CD4-positive, alpha-beta T cell treated with Interleukin-4 for 1 hour (primary cell): ENCODE data around the gene PIK3C2G.

Experiments used
- DNase-seq, 2 donors: peaks; one replicate each; pipeline ENCODE4 v3.0.0-alpha.2; 2020 to 2022

Gene PIK3C2G

DNA sequence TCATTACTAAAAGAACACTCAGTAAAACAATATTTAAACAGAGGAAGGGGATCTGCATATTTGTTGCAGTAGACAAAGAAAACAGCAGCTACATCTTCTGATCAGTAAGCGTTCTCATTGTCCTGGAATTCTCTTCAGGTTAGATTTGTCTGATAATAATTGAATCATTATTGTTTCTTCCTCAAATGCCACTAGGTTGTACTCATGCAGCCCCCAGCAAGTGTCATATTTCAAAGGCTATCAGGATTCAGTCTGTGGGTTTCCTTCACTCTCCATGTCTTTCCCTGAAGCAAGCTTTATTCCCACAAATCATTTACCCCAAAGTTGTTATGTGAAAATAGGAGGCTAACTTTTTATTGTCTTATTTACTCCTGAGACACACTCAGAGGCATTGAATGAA lies 14.7 kb downstream of the PIK3C2G start:
- no peak for DNase-seq

DNA sequence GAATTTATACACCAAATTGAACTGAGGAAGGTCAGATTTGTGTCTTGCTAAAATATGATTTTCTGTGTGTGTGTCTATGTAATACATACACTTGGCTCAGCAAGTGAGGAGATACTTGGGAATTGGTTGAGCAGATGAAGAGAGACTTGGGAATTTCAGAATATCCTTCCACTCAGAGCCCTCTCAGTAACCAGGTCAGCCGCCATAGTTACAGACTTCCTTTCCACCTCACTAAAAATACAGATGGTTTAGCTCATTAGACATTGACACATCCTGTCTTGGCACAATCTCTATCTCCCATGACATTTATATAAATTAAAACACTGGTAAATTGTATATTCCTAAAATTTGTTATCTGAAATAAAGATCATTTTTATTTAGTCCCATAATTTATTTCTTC lies 15.9 kb downstream of the PIK3C2G start:
- no peak for DNase-seq

DNA sequence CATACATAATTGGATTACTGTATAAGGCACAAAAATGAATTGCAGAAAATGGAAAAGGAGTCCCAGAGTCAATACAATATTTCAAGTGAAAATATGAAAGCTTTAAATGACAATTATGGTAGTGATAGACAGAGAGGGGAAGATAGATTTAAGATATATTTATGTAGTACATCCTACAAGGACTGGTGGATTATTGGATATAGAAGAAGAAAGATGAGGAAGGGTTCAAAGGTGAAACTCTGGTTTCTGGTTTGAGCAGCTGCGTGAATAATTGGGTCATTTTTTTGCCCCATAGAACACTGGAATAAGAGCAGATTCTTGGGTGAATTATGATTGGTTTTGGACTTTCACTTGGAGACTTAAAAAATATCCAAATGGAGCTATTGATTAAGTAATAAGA lies 19.4 kb downstream of the PIK3C2G start:
- DNase-seq = no peak

DNA sequence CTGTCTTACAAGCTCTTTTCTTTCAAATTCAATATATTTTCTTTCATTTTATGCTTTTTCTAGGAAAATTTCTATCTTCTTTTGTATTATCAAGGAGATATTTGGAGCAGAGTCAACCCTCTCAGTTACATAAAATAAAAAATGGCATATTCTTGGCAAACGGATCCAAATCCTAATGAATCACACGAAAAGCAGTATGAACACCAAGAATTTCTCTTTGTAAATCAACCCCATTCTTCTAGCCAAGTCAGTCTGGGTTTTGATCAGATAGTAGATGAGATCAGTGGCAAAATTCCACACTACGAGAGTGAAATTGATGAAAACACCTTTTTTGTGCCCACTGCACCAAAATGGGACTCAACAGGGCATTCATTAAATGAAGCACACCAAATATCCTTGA lies 20.6 kb downstream of the PIK3C2G start:
- no peak for DNase-seq

DNA sequence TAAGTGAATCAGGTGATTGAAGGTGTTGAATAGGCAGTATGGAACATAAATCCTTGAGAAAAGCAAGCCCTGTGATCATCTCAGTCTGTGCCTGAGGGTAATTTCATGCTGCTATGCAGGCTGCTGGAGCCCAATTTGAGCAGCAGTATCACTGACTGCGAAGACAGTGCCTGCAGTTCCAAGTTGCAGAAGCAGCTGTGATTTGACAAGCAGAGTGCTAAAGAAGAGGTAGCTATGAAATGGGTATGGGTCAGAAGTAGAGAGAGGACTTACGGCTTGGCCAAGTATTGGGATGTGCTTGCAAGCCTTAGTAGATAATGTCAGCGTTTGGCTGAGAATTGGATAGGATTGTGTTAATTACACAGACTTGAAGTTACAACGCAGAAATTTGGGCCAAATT lies 22.5 kb downstream of the PIK3C2G start:
- no peak for DNase-seq

DNA sequence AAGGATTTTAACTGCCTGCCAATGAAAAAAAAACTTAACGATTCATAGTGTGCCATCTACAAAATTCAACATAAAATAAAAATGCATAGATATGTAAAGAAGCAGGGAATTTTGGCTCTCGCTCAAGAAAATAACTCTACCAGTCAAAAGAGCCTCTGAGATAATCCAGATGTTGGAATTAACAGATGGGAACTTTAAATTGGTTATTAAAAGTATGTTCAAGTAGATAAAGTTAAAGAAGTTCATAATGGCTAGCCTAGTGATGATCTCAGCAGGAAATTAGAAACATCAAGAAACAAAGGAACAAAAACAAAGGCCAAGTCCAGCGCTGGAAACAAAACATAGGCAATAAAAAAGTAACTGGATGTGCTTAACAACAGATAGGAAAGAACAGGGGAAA lies 23.1 kb downstream of the PIK3C2G start:
- no peak for DNase-seq

DNA sequence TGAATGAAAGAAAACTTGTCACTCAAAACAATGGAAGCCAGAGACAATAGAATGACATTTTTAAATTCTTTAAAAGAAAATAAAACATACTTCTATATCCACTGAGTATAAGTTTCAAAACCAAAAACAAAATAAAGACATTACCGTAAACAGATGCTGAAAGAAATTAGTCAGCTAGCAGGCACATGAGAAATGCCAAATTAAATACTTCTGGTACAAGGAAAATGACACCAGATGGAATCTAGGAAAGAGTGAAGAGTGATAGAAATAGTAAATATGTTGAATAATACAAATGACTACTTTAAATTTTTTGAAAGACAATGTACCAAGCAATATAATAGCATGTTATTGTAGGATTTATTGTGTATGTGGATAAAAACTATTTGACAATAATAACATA lies 23.8 kb downstream of the PIK3C2G start:
- DNase-seq = no peak

DNA sequence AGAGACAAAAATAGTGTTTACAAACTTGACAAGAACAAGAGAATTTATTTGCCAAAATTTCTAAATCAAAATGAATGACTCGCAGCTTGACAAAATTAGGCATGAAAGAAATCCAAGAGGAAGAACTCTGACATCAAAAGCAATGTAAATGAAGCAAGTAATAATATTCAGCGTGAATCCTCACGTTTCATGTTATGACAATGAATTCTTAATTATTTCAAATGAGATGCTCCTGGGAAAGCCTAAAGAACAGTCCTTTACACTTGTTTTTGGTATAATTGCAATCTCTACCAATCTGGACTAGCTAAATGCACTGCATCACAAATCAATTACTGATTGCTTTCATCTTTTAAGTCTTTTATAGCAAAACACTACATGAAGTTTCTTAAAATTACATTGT lies 29.1 kb downstream of the PIK3C2G start:
- DNase-seq = no peak

DNA sequence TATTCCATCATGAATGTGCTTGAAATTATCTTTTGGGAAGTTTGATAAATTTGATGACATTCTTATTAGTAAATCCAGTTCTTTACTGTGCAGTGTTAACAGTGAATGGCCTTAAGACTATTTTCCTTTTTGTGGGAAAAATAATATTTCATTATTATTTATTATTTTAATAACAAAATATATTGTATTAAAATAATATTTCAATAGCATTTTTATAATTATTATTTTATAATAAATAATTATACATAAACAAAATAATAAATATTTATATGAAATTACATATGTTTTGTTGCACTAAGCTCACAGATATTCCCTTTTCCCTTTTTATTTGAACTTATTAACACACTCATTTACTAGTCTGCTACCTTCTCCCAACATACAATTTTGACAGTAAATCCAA lies 33.6 kb downstream of the PIK3C2G start:
- no peak for DNase-seq

DNA sequence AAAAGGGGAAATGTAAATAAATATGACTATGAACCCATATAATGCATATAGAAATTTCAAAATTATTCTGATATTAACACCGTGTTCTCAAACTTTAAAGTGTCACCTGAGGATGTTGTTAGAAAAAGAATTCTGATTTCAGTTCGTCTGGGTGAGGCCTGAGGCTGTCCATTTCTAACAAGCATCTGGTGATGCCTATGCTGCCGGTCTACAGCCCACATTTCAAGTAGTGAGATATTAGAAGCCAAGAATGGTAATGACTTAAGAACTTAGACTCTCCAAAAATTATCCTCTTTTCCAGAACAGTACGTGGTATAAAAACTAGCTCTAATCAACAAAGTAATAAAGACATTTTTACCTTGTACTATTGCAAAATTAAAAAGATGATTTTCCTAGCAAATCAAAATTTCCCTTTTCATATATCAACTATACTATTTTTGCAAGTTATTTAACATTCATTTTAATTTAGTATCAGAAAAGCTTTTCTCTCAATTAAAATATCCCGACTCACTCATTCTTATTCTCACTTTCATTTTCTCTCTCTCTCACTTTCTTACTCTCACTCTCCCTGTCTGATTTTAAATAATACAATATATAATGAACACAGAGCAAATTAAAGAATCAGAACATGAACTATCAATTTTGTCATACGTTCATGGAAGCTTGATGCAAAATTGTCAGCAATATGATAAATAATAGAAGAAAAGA lies 35.0 kb downstream of the PIK3C2G start:
- no peak for DNase-seq

DNA sequence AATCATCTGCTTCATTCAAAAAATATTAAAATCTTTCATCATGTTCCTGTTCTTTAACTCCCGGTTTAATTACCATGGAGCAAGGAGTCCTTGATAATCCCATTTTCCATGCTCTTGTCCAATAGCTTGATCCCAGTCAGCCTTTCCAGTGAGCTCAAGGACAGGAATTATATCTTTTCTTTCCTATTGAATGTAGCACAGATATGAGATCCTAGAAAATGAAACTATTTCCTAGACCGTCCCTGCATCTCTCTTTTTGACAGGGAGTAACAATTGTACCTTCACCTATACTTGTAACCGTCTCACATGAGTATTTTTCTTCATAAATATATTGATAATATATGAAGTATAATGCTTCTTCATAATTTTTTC lies 35.6 kb downstream of the PIK3C2G start:
- DNase-seq = no peak

DNA sequence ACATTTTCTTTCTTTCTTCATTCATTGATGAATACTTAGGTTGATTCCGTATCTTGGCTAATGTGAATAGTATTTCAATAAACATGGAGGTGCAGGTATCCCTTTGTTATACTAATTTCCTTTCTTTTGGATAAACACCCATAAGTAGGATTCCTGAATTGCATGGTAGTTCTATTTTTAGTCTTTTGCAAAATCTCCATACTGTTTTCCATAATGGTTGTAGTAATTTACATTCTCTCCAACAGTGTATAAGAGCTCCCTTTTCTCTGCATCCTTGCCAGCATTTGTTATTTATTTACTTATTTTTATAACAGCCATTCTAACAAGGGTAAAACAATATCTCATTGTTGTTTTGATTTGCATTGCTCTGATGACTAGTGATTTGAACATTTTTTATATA lies 36.6 kb downstream of the PIK3C2G start:
- DNase-seq = no peak

DNA sequence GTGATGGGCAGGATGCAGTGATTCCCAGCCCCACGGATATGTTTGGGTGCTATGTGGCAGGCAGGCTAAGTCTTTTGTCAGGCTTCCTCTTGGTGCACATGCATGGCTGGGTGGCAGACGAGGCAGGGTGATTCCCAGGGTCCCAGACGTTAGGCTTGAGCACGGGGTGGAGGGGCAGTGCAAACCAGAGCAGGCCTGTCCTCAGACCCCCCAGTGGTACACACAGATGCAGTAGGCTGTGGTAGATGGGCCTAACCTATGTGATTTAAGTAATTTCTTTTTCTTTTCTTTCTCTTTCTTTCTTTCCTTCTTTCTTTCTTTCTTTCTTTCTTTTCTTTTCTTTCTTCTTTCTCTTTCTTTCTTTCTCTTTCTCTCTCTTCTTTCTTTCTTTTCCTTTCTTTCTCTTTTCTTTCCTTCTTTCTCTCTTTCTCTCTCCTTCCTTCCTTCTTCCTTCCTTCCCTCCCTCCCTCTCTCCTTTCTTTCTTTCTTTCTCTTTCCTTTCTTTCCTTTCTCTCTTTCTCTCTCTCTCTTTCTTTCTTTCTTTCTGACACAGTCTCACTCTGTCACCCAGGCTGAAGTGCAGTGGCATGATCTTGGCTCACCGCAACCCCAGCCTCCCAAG lies 41.6 kb downstream of the PIK3C2G start:
- no peak for DNase-seq

DNA sequence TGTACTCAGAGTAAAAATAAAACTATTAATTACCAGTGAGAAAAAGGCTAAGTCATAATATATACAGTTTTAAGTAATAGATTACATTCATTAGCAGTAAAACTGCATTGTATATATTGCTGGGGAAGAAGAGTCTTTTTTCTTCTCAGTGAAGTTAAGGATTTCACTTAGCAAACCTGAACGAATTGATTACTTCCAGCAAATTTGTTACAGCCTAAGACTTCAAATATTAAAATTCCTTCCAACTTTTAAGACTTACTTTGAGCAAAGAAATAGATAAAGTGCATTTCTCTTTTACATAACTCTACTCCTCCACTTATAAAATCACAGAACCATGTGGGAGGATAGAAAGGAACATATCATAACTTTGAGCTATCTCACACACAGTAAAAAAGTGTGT lies 43.3 kb downstream of the PIK3C2G start:
- DNase-seq = no peak

DNA sequence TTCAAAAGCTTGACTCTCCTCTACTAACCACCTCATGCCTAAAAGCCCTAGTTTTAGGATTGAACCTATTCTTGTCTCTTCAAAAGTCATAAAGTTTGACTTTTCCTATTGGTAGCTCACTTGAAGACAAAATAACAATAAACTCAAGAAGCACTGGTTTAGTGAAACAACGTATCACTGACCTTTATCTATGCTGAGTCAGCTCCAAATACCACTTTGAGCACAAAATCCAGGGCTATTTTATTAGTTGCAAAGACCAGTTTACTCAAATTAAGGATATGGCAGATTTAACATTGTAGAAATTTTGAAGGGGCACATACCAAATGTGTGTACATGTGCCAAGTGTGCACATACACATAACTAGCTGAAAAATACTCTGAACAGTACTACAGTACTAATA lies 45.0 kb downstream of the PIK3C2G start:
- DNase-seq = no peak

DNA sequence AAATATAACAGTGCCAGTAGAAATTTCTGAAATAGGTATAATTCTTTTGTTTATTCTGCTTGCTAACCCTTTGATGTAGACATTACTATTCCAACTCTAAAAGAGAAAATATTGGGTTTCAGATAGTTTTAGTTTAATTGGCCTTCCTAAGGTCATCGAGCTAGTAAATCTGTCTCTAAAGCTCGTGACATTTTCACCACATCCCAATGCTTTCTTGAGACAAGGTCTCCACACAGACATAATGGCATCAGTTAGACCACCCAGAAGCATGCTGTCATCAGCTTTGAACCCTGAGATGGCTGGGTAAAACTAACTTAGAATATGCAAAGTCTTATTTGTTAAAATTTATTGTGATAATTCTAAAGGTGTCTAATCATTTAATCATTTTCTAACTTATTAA lies 52.0 kb downstream of the PIK3C2G start:
- DNase-seq = no peak

DNA sequence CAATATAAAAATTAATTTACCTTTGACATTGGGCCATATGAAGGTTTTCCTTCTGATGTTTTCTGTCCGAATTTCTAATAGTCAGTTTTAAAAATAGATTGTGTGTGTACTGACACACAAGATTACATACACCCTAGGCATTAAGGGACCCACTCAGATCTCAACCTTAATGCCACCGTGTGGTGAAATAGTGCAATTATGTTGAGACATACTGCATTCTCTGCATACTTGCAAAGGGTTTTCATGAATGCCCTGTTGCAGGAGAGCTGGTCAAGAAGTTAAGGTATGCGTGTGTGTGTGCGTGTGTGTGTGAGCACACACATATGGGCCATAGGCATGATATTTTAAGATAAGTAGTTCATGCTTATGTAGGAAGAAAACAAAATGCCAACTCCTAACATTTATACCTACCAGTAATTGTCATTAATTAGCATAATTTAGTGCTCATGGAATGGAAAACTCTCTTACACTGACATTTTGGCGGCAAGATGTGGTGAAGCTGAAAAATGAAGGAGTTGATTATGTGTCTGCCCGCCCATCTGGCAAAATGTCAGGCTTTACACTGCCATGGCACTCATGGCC lies 58.8 kb downstream of the PIK3C2G start:
- DNase-seq = no peak

DNA sequence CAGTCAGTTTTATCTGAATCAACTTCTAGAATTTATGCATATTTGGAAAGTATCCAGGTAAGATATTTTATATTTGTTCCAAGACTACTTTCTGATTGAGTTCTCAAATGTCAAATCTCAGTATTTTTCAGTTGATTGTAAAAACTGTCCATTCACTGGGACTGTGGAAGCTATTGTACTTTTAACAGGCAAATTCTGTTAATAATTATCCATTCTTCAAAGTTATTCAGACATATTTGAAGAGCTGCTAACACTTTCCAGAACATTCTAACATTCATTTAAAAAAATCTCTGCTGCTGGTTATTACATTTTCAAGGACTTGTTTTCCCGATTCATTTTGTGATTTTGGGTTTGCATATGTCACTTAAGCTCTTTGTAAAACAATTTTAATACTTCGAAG lies 59.7 kb downstream of the PIK3C2G start:
- no peak for DNase-seq

DNA sequence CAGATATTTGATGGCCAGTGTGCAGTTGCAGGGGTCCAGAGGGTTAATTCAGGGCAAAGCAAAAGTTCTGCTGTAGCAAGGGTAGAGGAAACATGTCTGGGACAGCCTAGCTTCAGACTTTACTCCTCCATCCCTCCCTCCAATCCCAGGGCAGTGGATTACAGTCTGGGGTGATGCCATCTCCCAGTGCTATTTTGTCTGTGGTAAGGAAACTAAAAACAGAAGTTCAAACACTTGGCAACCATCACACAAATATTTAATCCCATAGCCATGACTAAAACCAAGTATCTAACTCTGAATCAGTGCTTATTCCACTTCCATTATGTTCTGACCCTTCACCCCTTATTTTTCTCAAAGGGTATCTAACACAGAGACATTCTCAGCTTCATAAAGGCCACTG lies 61.8 kb downstream of the PIK3C2G start:
- DNase-seq = no peak

DNA sequence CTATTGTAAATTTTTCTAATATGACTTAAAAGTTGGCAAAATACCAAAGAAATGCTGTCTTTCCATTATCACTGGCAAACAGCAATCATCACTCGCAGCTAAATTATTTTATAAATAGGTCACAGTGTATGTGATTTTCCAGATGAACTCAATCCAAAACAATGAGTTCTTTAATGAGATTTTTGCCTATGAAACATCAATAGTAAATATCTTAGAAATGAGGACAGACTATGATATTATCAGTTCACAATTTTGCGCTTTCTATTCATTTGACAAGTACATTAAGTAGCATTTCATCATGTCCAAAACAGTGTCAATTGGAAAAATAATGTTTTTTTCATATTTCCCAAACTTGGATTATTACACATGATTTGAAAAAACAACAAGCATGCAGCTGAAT lies 65.7 kb downstream of the PIK3C2G start:
- no peak for DNase-seq

DNA sequence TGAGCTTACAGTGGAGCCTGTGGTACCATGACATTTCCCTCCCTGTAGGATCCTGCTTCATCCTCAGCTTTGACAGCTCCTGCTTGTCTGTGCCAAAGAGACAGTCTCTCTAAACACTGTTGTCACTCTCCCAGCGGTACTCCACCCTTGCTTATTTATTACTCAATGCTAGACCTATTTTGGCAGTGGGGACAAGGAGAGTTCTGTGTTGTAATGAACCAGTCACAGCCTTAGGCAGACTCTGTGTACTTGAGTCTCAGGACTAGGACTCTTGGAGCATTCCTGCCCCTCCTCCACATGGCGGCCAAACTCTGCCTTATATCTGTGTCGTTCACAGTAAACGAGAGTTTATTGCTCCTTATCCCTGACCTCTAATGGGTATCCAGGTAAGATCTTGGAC lies 70.9 kb downstream of the PIK3C2G start:
- DNase-seq = no peak

DNA sequence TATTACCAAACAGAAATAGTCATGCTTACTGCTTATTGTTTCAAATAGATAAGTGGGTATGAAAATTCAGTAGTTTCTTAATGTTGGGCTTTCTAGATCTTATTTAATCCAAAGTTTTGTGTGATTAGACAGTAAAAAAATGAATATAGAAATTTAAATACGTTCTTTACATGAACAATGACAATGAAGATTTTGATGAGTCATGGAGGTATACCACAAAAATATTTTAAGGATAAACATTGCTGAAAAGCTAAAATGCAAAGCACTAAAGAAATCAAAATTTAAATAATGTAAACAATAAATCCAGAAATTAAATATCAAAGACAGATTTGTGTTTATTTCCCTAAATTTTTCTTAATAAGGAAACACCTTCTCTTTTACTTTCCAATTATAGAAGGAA lies 78.3 kb downstream of the PIK3C2G start:
- DNase-seq = no peak

DNA sequence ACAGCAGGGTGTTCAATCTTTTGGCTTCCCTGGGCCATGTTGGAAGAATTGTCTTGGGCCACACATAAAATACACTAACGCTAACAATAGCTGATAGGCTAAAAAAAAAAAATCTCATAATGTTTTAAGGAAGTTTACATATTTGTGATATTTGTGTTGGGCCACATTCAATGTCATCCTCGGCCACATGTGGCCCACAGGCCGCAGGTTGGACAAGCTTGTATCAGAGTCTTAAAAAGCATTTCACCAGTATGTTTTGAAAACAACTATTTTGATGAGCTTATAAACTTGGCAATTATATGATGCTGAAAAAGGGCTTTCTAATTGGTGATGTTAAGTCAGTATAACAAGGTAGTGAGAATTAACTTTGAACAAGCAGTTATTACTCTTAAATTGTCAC lies 78.9 kb downstream of the PIK3C2G start:
- no peak for DNase-seq

DNA sequence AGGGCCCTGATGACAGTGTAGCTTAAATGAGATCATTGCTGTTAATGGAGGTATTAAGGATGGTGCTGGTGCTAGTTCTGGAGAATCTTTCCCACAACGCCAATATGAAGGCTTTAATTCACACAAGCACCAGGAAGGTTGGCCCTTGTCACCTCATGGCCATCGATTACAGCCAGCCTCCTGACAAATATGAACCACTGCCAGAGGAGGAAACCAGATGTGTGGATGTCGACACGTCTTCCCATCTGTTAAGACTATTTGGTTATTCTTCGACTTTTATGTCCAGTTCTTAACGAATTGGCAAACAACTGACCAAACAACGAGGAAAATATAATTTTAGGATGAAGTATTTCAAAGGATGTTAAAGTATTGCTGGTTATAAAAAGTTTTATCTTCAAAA lies 79.5 kb downstream of the PIK3C2G start:
- DNase-seq = no peak

DNA sequence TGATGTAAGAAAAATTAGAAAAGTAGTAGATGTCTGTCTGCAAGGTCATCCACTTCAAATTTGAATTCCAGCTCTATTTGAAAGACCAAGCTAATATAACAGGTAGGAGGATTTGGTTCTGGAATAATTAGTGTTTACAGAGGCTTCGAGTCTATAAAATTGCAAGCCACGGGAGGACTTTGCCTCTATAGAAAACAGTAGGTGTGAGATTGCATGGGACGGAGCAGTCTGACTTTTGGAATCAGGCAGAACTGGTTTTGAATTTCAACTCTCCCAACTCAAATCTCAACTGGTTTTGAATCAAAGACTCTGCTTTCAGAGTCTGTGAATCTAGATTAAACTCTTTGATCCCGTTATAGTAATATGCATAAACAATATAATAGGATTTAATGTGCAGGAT lies 82.4 kb downstream of the PIK3C2G start:
- no peak for DNase-seq
